ENCODE data around the gene CBFA2T3. TPM values are rescaled to one million over a fixed set of nuclear protein-coding genes. Genes with fewer than 3 reads are reported as not detected.

Gene CBFA2T3
- total and polyA plus RNA-seq, 9 donors, result 0.53 to 2.8 (median 1.2) TPM; not detected in 1

- Histone ChIP-seq H3K4me1 (ENCODE audit: insufficient read depth) (no peaks in the 10 kb centered on the region), H3K27me3 (no peaks in the 10 kb centered on the region), H3K36me3 (no peaks in the 10 kb centered on the region), H3K4me3 (no peak overlapping the region), H3K9me3 (no peaks in the 10 kb centered on the region), H3K27ac (no peak overlapping the region)
- TF ChIP-seq CTCF (IDR thresholded peaks at IDR 0.05) (no peak), POLR2A (IDR thresholded peaks at IDR 0.05) (no peak), EP300 (IDR thresholded peaks at IDR 0.05) (no peak)
- no peak for DNase-seq
- 79 to 86% (median 81%) methylated on average over 13 of the region's 13 CpGs for WGBS, 3 donors
- intact Hi-C loops (cut with DNase I), result no loop called here
Observed at GRCh38 chr16:88985521-88985920, 8.5 kb upstream of the CBFA2T3 start.

GRCh38 chr16:88983771-88984687, 7.0 kb upstream of the CBFA2T3 start:
- no peaks in the 10 kb centered on the region for H3K9me3 ChIP-seq
- intact Hi-C loops (cut with DNase I), result no loop called here
- WGBS, 3 donors, result 85 to 88% (median 87%) methylated on average over 36 to 41 of the region's 41 CpGs
- no peak overlapping the region for H3K4me3 ChIP-seq
- H3K27ac ChIP-seq, result no peak overlapping the region
- H3K36me3 ChIP-seq, result no peaks in the 10 kb centered on the region
- H3K27me3 ChIP-seq, result no peaks in the 10 kb centered on the region
- H3K4me1 ChIP-seq (ENCODE audit: insufficient read depth), result no peaks in the 10 kb centered on the region
- DNase-seq, result no peak
- TF ChIP-seq POLR2A (IDR thresholded peaks at IDR 0.05) (no peak), CTCF (IDR thresholded peaks at IDR 0.05) (no peak), EP300 (IDR thresholded peaks at IDR 0.05) (no peak)

GRCh38 chr16:88983165-88983564, 6.2 kb upstream of the CBFA2T3 start:
- WGBS, 3 donors, result 76 to 87% (median 82%) methylated on average over 8 to 11 of the region's 11 CpGs
- no peak for TF ChIP-seq EP300 (IDR thresholded peaks at IDR 0.05)
- no peak for TF ChIP-seq POLR2A (IDR thresholded peaks at IDR 0.05)
- no peak for TF ChIP-seq CTCF (IDR thresholded peaks at IDR 0.05)
- Histone ChIP-seq H3K4me3 (no peak overlapping the region), H3K36me3 (no peaks in the 10 kb centered on the region), H3K27ac (no peak overlapping the region), H3K9me3 (no peaks in the 10 kb centered on the region), H3K27me3 (no peaks in the 10 kb centered on the region), H3K4me1 (ENCODE audit: insufficient read depth) (no peaks in the 10 kb centered on the region)
- intact Hi-C loops (cut with DNase I), result no loop called here
- no peak for DNase-seq

- no peaks in the 10 kb centered on the region for H3K4me1 ChIP-seq (ENCODE audit: insufficient read depth)
- 46 to 55% (median 50%) methylated on average over 25 of the region's 25 CpGs for WGBS, 3 donors
- H3K27ac ChIP-seq, result no peak overlapping the region
- TF ChIP-seq CTCF (IDR thresholded peaks at IDR 0.05), result no peak
- TF ChIP-seq POLR2A (IDR thresholded peaks at IDR 0.05), result no peak
- no peak for TF ChIP-seq EP300 (IDR thresholded peaks at IDR 0.05)
- no peaks in the 10 kb centered on the region for H3K36me3 ChIP-seq
- no peak overlapping the region for H3K4me3 ChIP-seq
- intact Hi-C loops (cut with DNase I), result no loop called here
- no peaks in the 10 kb centered on the region for H3K9me3 ChIP-seq
- DNase-seq, result no peak
- no peaks in the 10 kb centered on the region for H3K27me3 ChIP-seq
Observed at GRCh38 chr16:88982286-88983084, 5.5 kb upstream of the CBFA2T3 start.
